RWPE2 (cell line): Measurements from ENCODE around the gene SERPINI1.
"Not testable (repeated sequence)": the region's sequence is repeated elsewhere in the genome, so short reads cannot be mapped to it uniquely, and the experiment has no call there.

Experiments
- ATAC-seq: fragments of 200-7000 bp; cut with Tn5 transposase; 3 replicates; pipeline ENCODE4 v1.9.1; 2021; ENCODE audit warnings: low read depth
- DNase-seq: peaks from one replicate; pipeline ENCODE4 v3.0.0-alpha.2; 2020; ENCODE audit warnings: low spot score
- H3K27ac ChIP-seq: fragments of 450-650 bp; 2 replicates; pipeline ENCODE4 v1.5.1; 2017; ENCODE audit warnings: mild to moderate bottlenecking; ENCODE audit not compliant: poor library complexity, severe bottlenecking
- H3K27me3 ChIP-seq: fragments of 250-450 bp; sonication (Bioruptor Pico); 2 replicates; pipeline ENCODE4 v1.5.1; 2021; ENCODE audit warnings: mild to moderate bottlenecking, moderate library complexity; ENCODE audit not compliant: insufficient read depth, poor library complexity, severe bottlenecking
- H3K36me3 ChIP-seq: fragments of 250-450 bp; sonication (Bioruptor Pico); 2 replicates; pipeline ENCODE4 v1.5.1; 2020; ENCODE audit warnings: low read depth, mild to moderate bottlenecking, moderate library complexity
- H3K4me1 ChIP-seq: fragments of 250-450 bp; sonication (Bioruptor Pico); 2 replicates; pipeline ENCODE4 v1.5.1; 2021; ENCODE audit warnings: mild to moderate bottlenecking, moderate library complexity; ENCODE audit not compliant: insufficient read depth, poor library complexity, severe bottlenecking
- H3K4me3 ChIP-seq: fragments of 250-450 bp; sonication (Bioruptor Pico); 2 replicates; pipeline ENCODE4 v1.5.1; 2021; ENCODE audit warnings: mild to moderate bottlenecking, moderate library complexity; ENCODE audit not compliant: severe bottlenecking
- H3K9me3 ChIP-seq: fragments of 250-450 bp; sonication (Bioruptor Pico); 2 replicates; pipeline ENCODE4 v1.5.1; 2021; ENCODE audit warnings: mild to moderate bottlenecking, moderate library complexity; ENCODE audit not compliant: severe bottlenecking
- TF ChIP-seq, protein P1 (sequence below): fragments of 450-650 bp; IDR thresholded peaks from one replicate; pipeline ENCODE4 v1.5.1; 2017; ENCODE audit warnings: mild to moderate bottlenecking, moderate library complexity; ENCODE audit not compliant: poor library complexity, severe bottlenecking

Gene SERPINI1

DNA sequence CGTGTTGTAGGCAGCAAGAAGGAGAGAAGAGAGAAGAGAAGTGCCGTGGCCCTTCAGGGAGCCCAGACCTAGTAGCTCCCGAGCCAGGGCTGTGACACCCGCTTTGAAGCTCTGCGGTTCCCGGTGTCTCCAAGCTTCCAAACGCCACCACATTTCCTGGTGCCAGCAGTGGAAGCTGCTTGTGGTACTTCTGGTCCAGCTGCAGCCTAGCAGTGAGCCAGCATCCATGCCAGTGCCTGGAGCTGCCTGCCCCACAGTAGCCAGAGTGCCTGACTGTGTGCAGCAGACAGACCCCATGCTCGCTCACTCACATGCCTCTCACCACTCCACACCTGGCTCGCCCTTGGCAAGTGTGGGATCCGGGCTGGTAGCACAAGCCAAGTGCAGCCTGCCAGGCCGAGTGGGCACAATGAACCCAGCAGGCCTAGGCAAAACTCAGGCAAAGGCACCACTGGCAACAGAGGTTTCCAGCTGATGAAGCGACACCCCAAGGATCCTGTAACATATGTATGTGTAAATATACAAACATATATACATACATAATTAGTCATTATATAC lies 85.8 kb downstream of the SERPINI1 start:
- no peak for ATAC-seq

GRCh38 chr3:167823738-167824137 lies 88.2 kb downstream of the SERPINI1 start:
- Histone ChIP-seq H3K9me3 (no peaks in the 10 kb centered on the region), H3K36me3 (no peaks in the 10 kb centered on the region), H3K4me3 (no peak overlapping the region), H3K27me3 (no peaks in the 10 kb centered on the region), H3K4me1 (no peaks in the 10 kb centered on the region), H3K27ac (no peak overlapping the region)
- DNase-seq (no peak), ATAC-seq (no peak)
- TF ChIP-seq, protein P1, sequence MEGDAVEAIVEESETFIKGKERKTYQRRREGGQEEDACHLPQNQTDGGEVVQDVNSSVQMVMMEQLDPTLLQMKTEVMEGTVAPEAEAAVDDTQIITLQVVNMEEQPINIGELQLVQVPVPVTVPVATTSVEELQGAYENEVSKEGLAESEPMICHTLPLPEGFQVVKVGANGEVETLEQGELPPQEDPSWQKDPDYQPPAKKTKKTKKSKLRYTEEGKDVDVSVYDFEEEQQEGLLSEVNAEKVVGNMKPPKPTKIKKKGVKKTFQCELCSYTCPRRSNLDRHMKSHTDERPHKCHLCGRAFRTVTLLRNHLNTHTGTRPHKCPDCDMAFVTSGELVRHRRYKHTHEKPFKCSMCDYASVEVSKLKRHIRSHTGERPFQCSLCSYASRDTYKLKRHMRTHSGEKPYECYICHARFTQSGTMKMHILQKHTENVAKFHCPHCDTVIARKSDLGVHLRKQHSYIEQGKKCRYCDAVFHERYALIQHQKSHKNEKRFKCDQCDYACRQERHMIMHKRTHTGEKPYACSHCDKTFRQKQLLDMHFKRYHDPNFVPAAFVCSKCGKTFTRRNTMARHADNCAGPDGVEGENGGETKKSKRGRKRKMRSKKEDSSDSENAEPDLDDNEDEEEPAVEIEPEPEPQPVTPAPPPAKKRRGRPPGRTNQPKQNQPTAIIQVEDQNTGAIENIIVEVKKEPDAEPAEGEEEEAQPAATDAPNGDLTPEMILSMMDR, result no peak

More for the DNA sequence above, 85.8 kb downstream of the SERPINI1 start:
- TF ChIP-seq, protein P1, result no peak
- peak; percentile 47 for DNase-seq
- no peaks in the 10 kb centered on the region for H3K4me1 ChIP-seq
- H3K4me3 ChIP-seq, result no peak overlapping the region
- H3K27me3 ChIP-seq, result no peaks in the 10 kb centered on the region
- no peaks in the 10 kb centered on the region for H3K36me3 ChIP-seq
- H3K27ac ChIP-seq, result no peak overlapping the region
- H3K9me3 ChIP-seq, result no peaks in the 10 kb centered on the region

DNA sequence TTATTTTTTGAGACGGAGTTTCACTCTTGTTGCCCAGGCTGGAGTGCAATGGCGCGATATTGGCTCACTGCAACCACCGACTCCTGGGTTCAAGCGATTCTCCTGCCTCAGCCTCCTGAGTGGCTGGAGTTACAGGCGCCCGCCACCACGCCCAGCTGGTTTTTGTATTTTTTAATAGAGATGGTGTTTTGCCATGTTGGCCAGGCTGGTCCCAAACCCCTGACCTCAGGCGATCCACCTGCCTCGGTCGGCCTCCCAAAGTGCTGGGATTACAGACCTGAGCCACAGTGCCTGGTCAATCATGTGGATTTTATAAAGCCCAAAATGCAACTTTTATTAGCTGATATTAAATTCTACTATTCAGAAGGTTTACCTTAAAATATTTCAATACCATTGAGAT lies 92.1 kb downstream of the SERPINI1 start:
- not testable (repeated sequence) for H3K36me3 ChIP-seq, H3K4me1 ChIP-seq, H3K9me3 ChIP-seq, ATAC-seq, H3K27ac ChIP-seq, H3K4me3 ChIP-seq, H3K27me3 ChIP-seq, DNase-seq

DNA sequence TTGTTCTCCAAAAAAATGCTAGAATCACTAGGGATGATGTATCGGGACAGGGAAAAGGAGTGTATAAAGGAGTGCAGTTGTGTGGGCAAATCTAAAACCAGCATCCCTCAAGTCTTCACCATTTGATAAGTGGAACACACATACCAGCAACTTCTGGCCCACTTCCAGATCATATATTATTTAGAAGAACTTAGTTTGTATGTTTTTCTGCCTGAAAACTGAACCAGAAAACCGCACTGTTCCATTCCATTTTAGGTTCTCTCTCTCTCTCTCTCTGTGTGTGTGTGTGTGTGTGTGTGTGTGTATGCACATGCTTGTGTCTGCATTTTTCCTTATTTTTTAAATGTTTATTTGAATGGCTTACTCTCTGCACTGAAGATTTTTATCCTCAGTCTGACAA lies 93.5 kb downstream of the SERPINI1 start:
- no peaks in the 10 kb centered on the region for H3K4me1 ChIP-seq
- ATAC-seq (no peak), DNase-seq (no peak)
- H3K27me3 ChIP-seq, result no peaks in the 10 kb centered on the region
- TF ChIP-seq, protein P1, result no peak
- no peak overlapping the region for H3K27ac ChIP-seq
- no peaks in the 10 kb centered on the region for H3K36me3 ChIP-seq
- no peaks in the 10 kb centered on the region for H3K9me3 ChIP-seq
- no peak overlapping the region for H3K4me3 ChIP-seq

DNA sequence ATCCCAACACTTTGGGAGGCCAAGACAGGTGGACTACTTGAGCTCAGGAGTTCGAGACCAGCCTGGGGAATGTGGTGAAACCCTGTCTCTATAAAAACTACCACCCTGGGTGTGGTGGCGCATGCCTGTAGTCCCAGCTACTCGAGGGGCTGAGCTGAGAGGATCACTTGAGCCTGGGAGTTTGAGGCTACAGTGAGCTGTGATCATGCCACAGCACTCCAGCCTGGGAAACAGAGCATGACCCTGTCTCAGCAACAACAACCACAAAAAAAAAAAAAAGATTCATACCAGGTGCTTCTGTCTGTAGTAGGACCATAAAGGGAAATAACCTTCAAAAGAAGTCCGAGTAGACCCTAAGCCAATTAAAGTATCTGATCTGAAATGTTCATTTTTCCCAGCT lies 94.5 kb downstream of the SERPINI1 start:
- no peak overlapping the region for H3K4me3 ChIP-seq
- H3K27me3 ChIP-seq, result no peaks in the 10 kb centered on the region
- DNase-seq (no peak), ATAC-seq (no peak)
- H3K27ac ChIP-seq, result no peak overlapping the region
- H3K4me1 ChIP-seq, result no peaks in the 10 kb centered on the region
- TF ChIP-seq, protein P1, result no peak
- no peaks in the 10 kb centered on the region for H3K9me3 ChIP-seq
- no peaks in the 10 kb centered on the region for H3K36me3 ChIP-seq
